ENCODE data around the gene TFDP1.

TFDP1 gene

GRCh38 chr13:113596321-113597200 is 12.0 kb downstream of the TFDP1 start:
- Histone ChIP-seq H3K9ac (ENCODE audit: insufficient read length) (no peak overlapping the region), H3K27ac (no peak overlapping the region), H3K9me3 (ENCODE audit: low read depth, low read length) (no peaks in the 10 kb centered on the region), H3K4me3 (no peak overlapping the region), H3K36me3 (ENCODE audit: insufficient read depth, low read length) (peaks cover 81% of the 10 kb centered on the region)
- DNase-seq (ENCODE audit: low read depth, low spot score), result no peak
- no peak for TF ChIP-seq POLR2AphosphoS5 (IDR thresholded peaks at IDR 0.05; ENCODE audit: borderline replicate concordance, low read depth, low read length)
- no peak for TF ChIP-seq FOXP2 (optimal IDR thresholded peaks at IDR 0.05; ENCODE audit: control extremely low read depth, extremely low read length, insufficient read depth)
- TF ChIP-seq EZH2 (IDR thresholded peaks at IDR 0.05), result no peak

GRCh38 chr13:113597391-113598080 is 13.0 kb downstream of the TFDP1 start:
- no peak overlapping the region for H3K27ac ChIP-seq
- TF ChIP-seq FOXP2 (optimal IDR thresholded peaks at IDR 0.05; ENCODE audit: control extremely low read depth, extremely low read length, insufficient read depth) (no peak), EZH2 (IDR thresholded peaks at IDR 0.05) (no peak), POLR2AphosphoS5 (IDR thresholded peaks at IDR 0.05; ENCODE audit: borderline replicate concordance, low read depth, low read length) (no peak)
- DNase-seq (ENCODE audit: low read depth, low spot score), result no peak
- peaks cover 74% of the 10 kb centered on the region for H3K36me3 ChIP-seq (ENCODE audit: insufficient read depth, low read length)
- H3K9me3 ChIP-seq (ENCODE audit: low read depth, low read length), result no peaks in the 10 kb centered on the region
- H3K9ac ChIP-seq (ENCODE audit: insufficient read length), result no peak overlapping the region
- no peak overlapping the region for H3K4me3 ChIP-seq

GRCh38 chr13:113598081-113598410 is 13.5 kb downstream of the TFDP1 start:
- no peak for TF ChIP-seq POLR2AphosphoS5 (IDR thresholded peaks at IDR 0.05; ENCODE audit: borderline replicate concordance, low read depth, low read length)
- TF ChIP-seq EZH2 (IDR thresholded peaks at IDR 0.05), result no peak
- TF ChIP-seq FOXP2 (optimal IDR thresholded peaks at IDR 0.05; ENCODE audit: control extremely low read depth, extremely low read length, insufficient read depth), result no peak
- no peak overlapping the region for H3K4me3 ChIP-seq
- H3K27ac ChIP-seq, result no peak overlapping the region
- DNase-seq (ENCODE audit: low read depth, low spot score), result no peak
- no peaks in the 10 kb centered on the region for H3K9me3 ChIP-seq (ENCODE audit: low read depth, low read length)
- H3K9ac ChIP-seq (ENCODE audit: insufficient read length), result no peak overlapping the region
- H3K36me3 ChIP-seq (ENCODE audit: insufficient read depth, low read length), result peaks cover 72% of the 10 kb centered on the region

GRCh38 chr13:113598481-113598880 is 13.9 kb downstream of the TFDP1 start:
- Histone ChIP-seq H3K27ac (no peak overlapping the region), H3K9ac (ENCODE audit: insufficient read length) (no peak overlapping the region), H3K9me3 (ENCODE audit: low read depth, low read length) (no peaks in the 10 kb centered on the region), H3K36me3 (ENCODE audit: insufficient read depth, low read length) (peaks cover 74% of the 10 kb centered on the region), H3K4me3 (no peak overlapping the region)
- no peak for DNase-seq (ENCODE audit: low read depth, low spot score)
- TF ChIP-seq FOXP2 (optimal IDR thresholded peaks at IDR 0.05; ENCODE audit: control extremely low read depth, extremely low read length, insufficient read depth) (no peak), EZH2 (IDR thresholded peaks at IDR 0.05) (no peak), POLR2AphosphoS5 (IDR thresholded peaks at IDR 0.05; ENCODE audit: borderline replicate concordance, low read depth, low read length) (no peak)

GRCh38 chr13:113599391-113599790 is 14.8 kb downstream of the TFDP1 start:
- Histone ChIP-seq H3K9me3 (ENCODE audit: low read depth, low read length) (no peaks in the 10 kb centered on the region), H3K4me3 (no peak overlapping the region), H3K9ac (ENCODE audit: insufficient read length) (no peak overlapping the region), H3K27ac (no peak overlapping the region), H3K36me3 (ENCODE audit: insufficient read depth, low read length) (peaks cover 70% of the 10 kb centered on the region)
- TF ChIP-seq EZH2 (IDR thresholded peaks at IDR 0.05) (no peak), POLR2AphosphoS5 (IDR thresholded peaks at IDR 0.05; ENCODE audit: borderline replicate concordance, low read depth, low read length) (no peak), FOXP2 (optimal IDR thresholded peaks at IDR 0.05; ENCODE audit: control extremely low read depth, extremely low read length, insufficient read depth) (no peak)
- no peak for DNase-seq (ENCODE audit: low read depth, low spot score)

- H3K27ac ChIP-seq, result no peak overlapping the region
- DNase-seq (ENCODE audit: low read depth, low spot score), result no peak
- no peaks in the 10 kb centered on the region for H3K9me3 ChIP-seq (ENCODE audit: low read depth, low read length)
- TF ChIP-seq POLR2AphosphoS5 (IDR thresholded peaks at IDR 0.05; ENCODE audit: borderline replicate concordance, low read depth, low read length) (no peak), FOXP2 (optimal IDR thresholded peaks at IDR 0.05; ENCODE audit: control extremely low read depth, extremely low read length, insufficient read depth) (no peak), EZH2 (IDR thresholded peaks at IDR 0.05) (no peak)
- H3K36me3 ChIP-seq (ENCODE audit: insufficient read depth, low read length), result peaks cover 68% of the 10 kb centered on the region
- H3K9ac ChIP-seq (ENCODE audit: insufficient read length), result no peak overlapping the region
- no peak overlapping the region for H3K4me3 ChIP-seq
These were observed 16.9 kb downstream of the TFDP1 start for GRCh38 chr13:113601166-113602070.

- H3K9ac ChIP-seq (ENCODE audit: insufficient read length), result no peak overlapping the region
- peaks cover 68% of the 10 kb centered on the region for H3K36me3 ChIP-seq (ENCODE audit: insufficient read depth, low read length)
- no peak for DNase-seq (ENCODE audit: low read depth, low spot score)
- no peak overlapping the region for H3K4me3 ChIP-seq
- no peaks in the 10 kb centered on the region for H3K9me3 ChIP-seq (ENCODE audit: low read depth, low read length)
- H3K27ac ChIP-seq, result no peak overlapping the region
- TF ChIP-seq EZH2 (IDR thresholded peaks at IDR 0.05) (no peak), POLR2AphosphoS5 (IDR thresholded peaks at IDR 0.05; ENCODE audit: borderline replicate concordance, low read depth, low read length) (no peak; the same call in 1 of the 2 replicates), FOXP2 (optimal IDR thresholded peaks at IDR 0.05; ENCODE audit: control extremely low read depth, extremely low read length, insufficient read depth) (no peak)
These were observed 17.9 kb downstream of the TFDP1 start for GRCh38 chr13:113602291-113602988.
